Ramos (cell line): Measurements from ENCODE around the gene HYAL2.

Experiments used
- in situ Hi-C: fragments of 300-500 bp; cut with MboI; formaldehyde crosslinking; loops from one replicate; pipeline ENCODE4 v1.14.3; 2022; ENCODE audit warnings: low sequenced_read_pairs; ENCODE audit not compliant: unreplicated experiment

Gene HYAL2

GRCh38 chr3:50322386-50323091 lies at the start of gene HYAL2:
TSS of gene HYAL2 (minus strand) at chr3:50322745. CDS start at chr3:50320489, 2,256 bp downstream.
- in situ Hi-C loops = no loop called here

GRCh38 chr3:50371133-50371685 lies 48.7 kb upstream of the HYAL2 start:
- in situ Hi-C loops = no loop called here

- in situ Hi-C loops = no loop called here
Measured at GRCh38 chr3:50370594-50370993, 48.0 kb upstream of the HYAL2 start.

- in situ Hi-C loops = no loop called here
Measured at GRCh38 chr3:50369012-50369670, 46.6 kb upstream of the HYAL2 start.

- in situ Hi-C loops = no loop called here
Measured at GRCh38 chr3:50365842-50366220, 43.3 kb upstream of the HYAL2 start.

- in situ Hi-C loops = no loop called here
Measured at GRCh38 chr3:50365080-50365841, 42.7 kb upstream of the HYAL2 start.

- in situ Hi-C loops = no loop called here
Measured at GRCh38 chr3:50364573-50365079, 42.1 kb upstream of the HYAL2 start.

- in situ Hi-C loops = no loop called here
Measured at GRCh38 chr3:50359760-50360110, 37.2 kb upstream of the HYAL2 start.

GRCh38 chr3:50358911-50359759 lies 36.6 kb upstream of the HYAL2 start, which contains the start of gene TMEM115:
TSS of gene TMEM115 (minus strand) at chr3:50359521. CDS start at chr3:50359063, 458 bp downstream.
- in situ Hi-C loops = no loop called here

GRCh38 chr3:50358355-50358910 lies 35.9 kb upstream of the HYAL2 start:
- in situ Hi-C loops = no loop called here

- in situ Hi-C loops = no loop called here
Measured at GRCh38 chr3:50357481-50357880, 34.9 kb upstream of the HYAL2 start.

GRCh38 chr3:50356553-50356952 lies 34.0 kb upstream of the HYAL2 start:
- in situ Hi-C loops = no loop called here

- in situ Hi-C loops = no loop called here
Measured at GRCh38 chr3:50355829-50356552, 33.4 kb upstream of the HYAL2 start.

- in situ Hi-C loops = no loop called here
Measured at GRCh38 chr3:50354850-50355249, 32.3 kb upstream of the HYAL2 start.

- in situ Hi-C loops = no loop called here
Measured at GRCh38 chr3:50354186-50354764, 31.7 kb upstream of the HYAL2 start.

GRCh38 chr3:50353245-50354004 lies 30.9 kb upstream of the HYAL2 start:
- in situ Hi-C loops = no loop called here

GRCh38 chr3:50352781-50353180 lies 30.2 kb upstream of the HYAL2 start:
- in situ Hi-C loops = no loop called here

- in situ Hi-C loops = no loop called here
Measured at GRCh38 chr3:50351323-50351697, 28.8 kb upstream of the HYAL2 start.
